Stimulated activated CD4-positive, alpha-beta T cell treated with anti-CD3 and anti-CD28 coated beads, Interleukin-12 subunit alpha, Interleukin-12 subunit beta, amount 100 ng/mL, for 24 hours (primary cell): Measurements from ENCODE around the gene PSD4.
A peak's percentile ranks its signal among the peaks of the same experiment; 100 is the strongest.

Experiments
- DNase-seq, 2 experiments: peaks; one replicate each; pipeline ENCODE4 v3.0.0-alpha.2; 2020; ENCODE audit warnings: low read depth in 2 of 2

The PSD4 gene

DNA sequence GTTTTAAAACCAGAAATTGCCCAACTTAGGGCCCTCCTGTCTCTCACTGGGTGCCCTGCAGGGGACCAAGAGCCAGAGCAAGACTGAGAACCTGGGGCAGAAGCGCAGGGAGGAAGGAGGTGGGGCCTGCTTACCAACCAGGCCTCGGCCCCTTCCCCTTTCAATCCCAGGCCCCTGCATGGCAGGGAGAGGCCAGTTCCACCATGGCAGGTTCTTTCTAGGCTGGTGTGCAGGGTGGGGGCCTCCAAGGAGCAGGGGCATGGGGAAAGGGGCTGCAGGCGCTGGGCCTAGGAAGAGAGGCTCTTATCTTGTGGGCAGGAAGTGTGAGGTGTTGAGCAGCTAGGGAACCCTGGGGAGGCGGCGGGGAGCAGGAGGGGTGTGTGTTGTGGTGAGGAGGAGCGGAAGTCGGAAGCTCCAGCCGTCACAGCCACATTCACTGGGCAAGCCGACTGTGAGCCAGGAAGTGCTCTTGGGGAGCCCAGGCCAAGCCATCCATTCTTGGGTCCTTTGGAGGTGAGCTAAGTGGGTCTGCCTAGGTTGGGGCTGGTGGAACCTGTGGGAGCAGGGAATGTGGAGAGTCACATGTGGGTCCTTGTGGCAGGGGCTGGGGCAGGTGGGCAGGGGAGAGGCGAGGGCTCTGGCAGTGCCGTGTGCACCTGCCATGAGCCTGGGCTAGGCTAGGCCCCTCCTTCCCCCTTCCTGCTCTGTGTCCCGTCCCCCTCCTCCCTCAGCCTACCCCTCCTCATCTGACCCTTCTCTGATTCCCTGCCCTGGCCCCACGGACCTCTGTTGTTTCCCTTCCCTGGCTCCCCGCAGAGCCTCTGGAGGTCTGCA lies at the start of gene PSD4:
Gene PSD4, plus strand, starts transcription at position 430 of the 834 bp plus-strand sequence. CDS start 8,486 bp downstream, outside the sequence.
- peak; percentile 75 to 85 for DNase-seq

- DNase-seq = no peak
Measured at GRCh38 chr2:113124181-113124961, 49.4 kb upstream of the PSD4 start.

DNA sequence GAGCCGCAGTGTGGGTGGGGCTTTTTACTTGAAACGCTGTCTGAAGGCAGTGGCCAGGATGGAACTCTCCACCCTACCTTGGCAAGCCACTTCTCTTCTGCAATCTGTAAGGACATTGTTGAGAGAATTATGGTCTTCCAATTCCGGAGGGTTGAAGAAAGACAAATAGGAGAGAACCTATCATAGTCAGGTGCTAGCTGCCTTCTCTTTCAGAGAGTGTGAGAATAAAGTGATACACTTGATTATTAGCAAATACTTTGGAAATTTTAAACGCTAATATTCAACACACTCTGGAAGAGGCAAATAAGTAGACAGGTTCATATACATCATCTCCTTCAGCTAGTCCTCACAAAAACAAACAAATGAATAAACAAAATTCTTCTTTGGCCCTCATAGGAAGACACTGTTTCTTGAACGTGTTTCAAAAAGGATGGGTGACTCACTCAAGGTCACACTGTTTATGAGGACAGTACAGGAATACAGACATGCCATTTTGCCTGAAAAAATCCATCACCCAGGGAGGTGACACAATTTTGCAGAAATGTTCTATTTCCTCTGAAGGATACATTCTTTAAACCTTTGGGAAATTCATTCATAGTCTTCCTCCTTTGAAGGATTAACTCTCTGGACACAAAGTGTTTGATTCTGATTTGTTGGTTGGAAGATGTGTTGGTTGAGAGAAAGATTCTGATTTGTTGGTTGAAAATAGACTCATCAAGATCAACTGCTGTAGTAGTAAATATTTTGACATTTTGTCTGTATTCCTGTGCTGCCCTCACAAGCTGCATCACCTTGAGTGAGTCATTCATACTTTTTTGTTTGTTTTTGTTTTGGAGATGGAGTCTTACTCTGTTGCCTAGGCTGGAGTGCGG lies 48.6 kb upstream of the PSD4 start:
- DNase-seq = no peak

- DNase-seq = no peak
Measured at GRCh38 chr2:113126845-113127645, 46.7 kb upstream of the PSD4 start, which contains the start of gene IL1RN. Gene IL1RN (plus strand): TSS chr2:113127598. CDS start chr2:113127625, 27 bp downstream.

DNA sequence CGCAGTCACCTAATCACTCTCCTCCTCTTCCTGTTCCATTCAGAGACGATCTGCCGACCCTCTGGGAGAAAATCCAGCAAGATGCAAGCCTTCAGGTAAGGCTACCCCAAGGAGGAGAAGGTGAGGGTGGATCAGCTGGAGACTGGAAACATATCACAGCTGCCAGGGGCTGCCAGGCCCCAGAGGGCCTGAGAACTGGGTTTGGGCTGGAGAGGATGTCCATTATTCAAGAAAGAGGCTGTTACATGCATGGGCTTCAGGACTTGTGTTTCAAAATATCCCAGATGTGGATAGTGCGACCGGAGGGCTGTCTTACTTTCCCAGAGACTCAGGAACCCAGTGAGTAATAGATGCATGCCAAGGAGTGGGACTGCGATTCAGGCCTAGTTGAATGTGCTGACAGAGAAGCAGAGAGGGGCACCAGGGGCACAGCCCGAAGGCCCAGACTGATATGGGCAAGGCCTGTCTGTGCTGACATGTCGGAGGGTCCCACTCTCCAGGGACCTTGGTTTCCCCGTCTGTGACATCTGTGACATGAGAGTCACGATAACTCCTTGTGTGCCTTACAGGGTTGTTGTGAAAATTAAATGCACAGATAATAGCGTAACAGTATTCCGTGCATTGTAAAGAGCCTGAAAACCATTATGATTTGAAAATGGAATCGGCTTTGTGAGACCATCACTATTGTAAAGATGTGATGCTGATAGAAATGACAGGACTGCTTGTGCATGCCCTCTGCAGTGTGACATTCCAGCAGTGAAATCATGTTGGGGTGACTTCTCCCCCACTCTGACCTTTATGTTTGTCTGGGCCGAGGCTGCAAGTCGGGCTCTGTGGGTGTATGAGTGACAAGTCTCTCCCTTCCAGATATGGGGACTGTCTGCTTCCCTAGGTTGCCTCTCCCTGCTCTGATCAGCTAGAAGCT lies 45.9 kb upstream of the PSD4 start:
- no peak for DNase-seq

DNA sequence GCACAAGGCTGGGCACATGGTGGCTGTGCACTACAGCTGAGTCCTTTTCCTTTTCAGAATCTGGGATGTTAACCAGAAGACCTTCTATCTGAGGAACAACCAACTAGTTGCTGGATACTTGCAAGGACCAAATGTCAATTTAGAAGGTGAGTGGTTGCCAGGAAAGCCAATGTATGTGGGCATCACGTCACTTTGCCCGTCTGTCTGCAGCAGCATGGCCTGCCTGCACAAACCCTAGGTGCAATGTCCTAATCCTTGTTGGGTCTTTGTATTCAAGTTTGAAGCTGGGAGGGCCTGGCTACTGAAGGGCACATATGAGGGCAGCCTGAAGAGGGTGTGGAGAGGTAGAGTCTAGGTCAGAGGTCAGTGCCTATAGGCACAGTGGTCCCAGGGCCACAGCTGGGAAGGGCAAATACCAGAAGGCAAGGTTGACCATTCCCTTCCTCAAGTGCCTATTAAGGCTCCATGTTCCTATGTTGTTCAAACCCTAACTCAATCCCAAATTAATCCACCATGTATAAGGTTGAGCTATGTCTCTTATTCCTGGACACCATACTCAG lies 44.2 kb upstream of the PSD4 start:
- no peak for DNase-seq

GRCh38 chr2:113131352-113132185 lies 42.2 kb upstream of the PSD4 start:
- no peak for DNase-seq

- DNase-seq = no peak
Measured at GRCh38 chr2:113132414-113133021, 41.3 kb upstream of the PSD4 start.

GRCh38 chr2:113133704-113134598 lies 39.8 kb upstream of the PSD4 start:
- DNase-seq = no peak

DNA sequence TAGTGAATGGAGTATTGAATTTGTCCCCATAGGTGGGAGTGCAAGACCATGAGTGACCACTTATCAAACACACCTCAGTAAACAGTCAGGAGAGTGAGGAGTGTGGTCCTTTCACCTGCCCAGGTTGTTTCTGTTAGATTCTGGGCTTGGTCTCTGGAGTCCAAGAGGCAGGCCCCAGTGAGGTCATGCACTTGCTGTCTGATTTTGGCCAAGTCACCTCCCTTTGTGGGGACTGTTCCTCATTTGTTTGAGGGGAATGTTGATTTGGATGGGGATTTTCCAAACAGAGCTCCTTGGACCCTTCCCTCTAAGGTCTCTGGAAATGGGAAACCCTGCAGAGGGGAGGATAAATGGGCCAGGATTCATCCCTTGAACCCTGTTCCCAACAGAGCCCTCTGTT lies 39.1 kb upstream of the PSD4 start:
- DNase-seq = no peak

DNA sequence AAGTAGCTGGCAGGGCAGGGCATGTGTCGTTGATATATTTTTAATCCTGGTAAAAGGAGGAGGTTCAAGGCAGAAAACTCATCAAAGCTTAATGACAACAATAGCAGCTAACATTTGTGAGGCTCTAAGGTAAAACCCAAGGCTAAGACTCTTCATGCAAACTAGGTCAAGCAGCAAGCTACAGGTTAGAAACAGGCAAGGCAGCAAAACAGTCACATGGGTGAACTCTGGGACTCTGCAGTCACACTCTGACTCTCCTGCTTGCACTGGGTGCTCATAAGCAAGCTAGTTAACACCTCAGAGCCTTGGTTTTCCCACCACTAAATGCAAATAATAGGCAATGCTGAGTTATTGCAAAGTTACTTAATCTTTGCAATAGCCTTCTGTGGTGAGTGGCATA lies 38.5 kb upstream of the PSD4 start:
- DNase-seq = no peak

DNA sequence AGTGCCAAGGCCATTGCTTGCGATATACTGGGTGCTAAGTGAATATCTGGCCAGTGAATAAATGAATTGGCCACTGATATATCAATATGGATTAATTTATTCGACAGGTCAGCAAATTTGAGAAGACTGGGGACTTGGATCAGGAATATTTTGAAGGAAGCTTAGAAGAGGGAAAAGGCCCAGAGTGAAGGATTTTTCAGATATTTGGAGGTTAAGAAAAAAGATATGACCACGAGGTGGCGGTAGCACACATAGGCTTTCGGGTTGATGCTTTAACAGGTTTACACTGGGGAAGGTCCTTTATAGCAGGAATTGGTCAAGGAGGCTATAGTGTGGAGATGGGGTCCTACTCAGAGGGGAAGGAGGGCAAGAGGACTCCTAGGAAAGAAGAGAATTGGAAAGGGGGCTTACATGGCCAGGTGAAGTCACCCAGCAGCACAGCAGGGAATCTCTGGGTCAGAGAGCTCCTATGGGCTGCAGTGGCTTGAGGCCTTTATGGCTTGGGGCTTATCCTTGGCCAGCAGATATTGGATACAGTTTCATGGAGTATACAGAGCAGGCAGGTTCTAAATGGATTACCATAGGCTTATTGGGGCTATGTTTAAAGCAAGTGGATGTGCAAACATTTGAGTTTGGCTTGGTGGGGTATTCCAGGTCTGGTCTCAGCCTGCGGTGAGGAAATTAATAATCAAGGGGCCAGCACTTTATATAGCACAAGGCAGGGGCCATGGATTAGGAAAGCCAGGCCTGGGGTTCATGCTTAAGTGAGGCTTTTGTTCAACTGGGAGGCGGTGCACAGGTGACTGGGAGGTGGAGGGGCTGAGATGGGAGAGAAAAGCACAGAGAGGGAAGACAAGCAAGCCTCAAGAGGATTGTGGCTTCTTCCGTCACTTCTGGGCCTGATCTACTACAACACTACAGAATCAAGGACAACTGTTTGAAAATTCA lies 36.7 kb upstream of the PSD4 start:
- DNase-seq = no peak

- no peak for DNase-seq
Measured at GRCh38 chr2:113137827-113138226, 35.9 kb upstream of the PSD4 start.

- no peak for DNase-seq
Measured at GRCh38 chr2:113138428-113139322, 35.1 kb upstream of the PSD4 start.

DNA sequence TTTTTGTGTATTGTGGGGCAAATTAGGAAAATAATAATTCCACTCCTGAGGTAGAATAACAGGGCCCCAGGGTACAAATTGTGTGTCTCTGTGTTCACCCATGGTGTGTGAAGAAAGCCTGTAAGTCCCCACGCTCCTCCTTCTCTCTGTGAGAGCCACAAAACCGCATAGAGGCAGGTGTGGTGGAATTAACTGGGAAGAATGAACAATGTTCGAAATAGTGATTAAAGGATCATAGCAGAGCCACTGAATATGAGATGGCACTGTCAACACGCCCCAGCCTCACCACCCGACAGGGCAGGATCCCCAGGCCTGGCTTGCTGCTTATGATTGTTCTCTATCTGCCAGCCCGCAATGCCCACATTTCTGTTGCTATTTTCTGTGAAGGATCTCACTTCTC lies 32.3 kb upstream of the PSD4 start:
- DNase-seq = no peak
